NK-92 (cell line): ENCODE results near the gene COL5A1.

Source experiments
- DNase-seq: peaks from one replicate; lab custom pipeline; 2025; ENCODE audit not compliant: unreplicated experiment; lab: John Stamatoyannopoulos, UW

Gene COL5A1

GRCh38 chr9:134830126-134830525 is 188.5 kb downstream of the COL5A1 start:
- DNase-seq: no peak

- DNase-seq: no peak
These were observed 189.5 kb downstream of the COL5A1 start for GRCh38 chr9:134830926-134831720.

GRCh38 chr9:134832471-134832870 is 190.9 kb downstream of the COL5A1 start:
- no peak for DNase-seq

GRCh38 chr9:134833294-134833880 is 191.8 kb downstream of the COL5A1 start:
- no peak for DNase-seq

GRCh38 chr9:134834217-134834956 is 192.8 kb downstream of the COL5A1 start:
- no peak for DNase-seq

GRCh38 chr9:134834957-134835419 is 193.4 kb downstream of the COL5A1 start:
- no peak for DNase-seq

GRCh38 chr9:134835448-134835847 is 193.8 kb downstream of the COL5A1 start:
- no peak for DNase-seq

GRCh38 chr9:134835987-134836386 is 194.4 kb downstream of the COL5A1 start:
- DNase-seq: no peak

- no peak for DNase-seq
These were observed 194.9 kb downstream of the COL5A1 start for GRCh38 chr9:134836406-134836970.

GRCh38 chr9:134837529-134837928 is 195.9 kb downstream of the COL5A1 start:
- DNase-seq: no peak

- DNase-seq: no peak
These were observed 197.2 kb downstream of the COL5A1 start for GRCh38 chr9:134838651-134839454.

GRCh38 chr9:134839455-134840125 is 198.0 kb downstream of the COL5A1 start:
- no peak for DNase-seq

- DNase-seq: no peak
These were observed 198.9 kb downstream of the COL5A1 start for GRCh38 chr9:134840511-134840910.

- no peak for DNase-seq
These were observed 199.7 kb downstream of the COL5A1 start for GRCh38 chr9:134841180-134841904.

- no peak for DNase-seq
These were observed 200.7 kb downstream of the COL5A1 start for GRCh38 chr9:134842321-134842720.

GRCh38 chr9:134843740-134844139 is 202.1 kb downstream of the COL5A1 start:
- DNase-seq: no peak

- DNase-seq: no peak
These were observed 203.2 kb downstream of the COL5A1 start for GRCh38 chr9:134844821-134845220.

GRCh38 chr9:134846187-134846586 is 204.6 kb downstream of the COL5A1 start:
- no peak for DNase-seq

- no peak for DNase-seq
These were observed 205.1 kb downstream of the COL5A1 start for GRCh38 chr9:134846699-134847098.
